COLO668 (cell line): ENCODE results near the gene PTPN3.
"Not testable (repeated sequence)": the region's sequence is repeated elsewhere in the genome, so short reads cannot be mapped to it uniquely, and the experiment has no call there.

Experiments
- DNase-seq: peaks from one replicate; lab custom pipeline; 2025; ENCODE audit not compliant: unreplicated experiment; lab: John Stamatoyannopoulos, UW

Gene PTPN3

GRCh38 chr9:109498195-109499092, at the start of gene PTPN3:
TSS of gene PTPN3 (minus strand) at chr9:109498307. CDS start at chr9:109463434, 34,873 bp downstream.
- peak; percentile 75 for DNase-seq

- not testable (repeated sequence) for DNase-seq
These were observed 46.8 kb upstream of the PTPN3 start for GRCh38 chr9:109544954-109545353.

GRCh38 chr9:109542922-109543321, 44.8 kb upstream of the PTPN3 start:
- DNase-seq, result no peak

- no peak for DNase-seq
These were observed 40.2 kb upstream of the PTPN3 start for GRCh38 chr9:109538346-109538745.

GRCh38 chr9:109537288-109537687, 39.2 kb upstream of the PTPN3 start:
- no peak for DNase-seq

- no peak for DNase-seq
These were observed 38.8 kb upstream of the PTPN3 start for GRCh38 chr9:109536859-109537258.

- DNase-seq, result no peak
These were observed 37.3 kb upstream of the PTPN3 start for GRCh38 chr9:109535365-109535764.

- no peak for DNase-seq
These were observed 36.0 kb upstream of the PTPN3 start for GRCh38 chr9:109534151-109534550.

GRCh38 chr9:109532652-109533051, 34.5 kb upstream of the PTPN3 start:
- not testable (repeated sequence) for DNase-seq

GRCh38 chr9:109522106-109522505, 24.0 kb upstream of the PTPN3 start:
- no peak for DNase-seq

GRCh38 chr9:109520475-109521132, 22.5 kb upstream of the PTPN3 start:
- peak; percentile 73 for DNase-seq

GRCh38 chr9:109519366-109519765, 21.3 kb upstream of the PTPN3 start:
- DNase-seq, result no peak

GRCh38 chr9:109518621-109519335, 20.7 kb upstream of the PTPN3 start:
- DNase-seq, result no peak

GRCh38 chr9:109517901-109518377, 19.8 kb upstream of the PTPN3 start:
- DNase-seq, result no peak

GRCh38 chr9:109513871-109514270, 15.8 kb upstream of the PTPN3 start:
- DNase-seq, result no peak

- no peak for DNase-seq
These were observed 14.2 kb upstream of the PTPN3 start for GRCh38 chr9:109512170-109512756.

- no peak for DNase-seq
These were observed 12.4 kb upstream of the PTPN3 start for GRCh38 chr9:109510506-109510905.

- DNase-seq, result not testable (repeated sequence)
These were observed 11.9 kb upstream of the PTPN3 start for GRCh38 chr9:109510042-109510441.

- DNase-seq, result no peak
These were observed 11.5 kb upstream of the PTPN3 start for GRCh38 chr9:109509611-109510010.

- DNase-seq, result peak; percentile 17
These were observed 9.3 kb upstream of the PTPN3 start for GRCh38 chr9:109507421-109507838.

GRCh38 chr9:109506097-109506712, 8.1 kb upstream of the PTPN3 start:
- peak; percentile 66 for DNase-seq
